Measurements from ENCODE around the gene GABRG3. TPM values are rescaled to one million over a fixed set of nuclear protein-coding genes. Genes with fewer than 3 reads are reported as not detected.

Gene GABRG3
- total RNA-seq, 3 donors from 2014 or later: not detected

DNA sequence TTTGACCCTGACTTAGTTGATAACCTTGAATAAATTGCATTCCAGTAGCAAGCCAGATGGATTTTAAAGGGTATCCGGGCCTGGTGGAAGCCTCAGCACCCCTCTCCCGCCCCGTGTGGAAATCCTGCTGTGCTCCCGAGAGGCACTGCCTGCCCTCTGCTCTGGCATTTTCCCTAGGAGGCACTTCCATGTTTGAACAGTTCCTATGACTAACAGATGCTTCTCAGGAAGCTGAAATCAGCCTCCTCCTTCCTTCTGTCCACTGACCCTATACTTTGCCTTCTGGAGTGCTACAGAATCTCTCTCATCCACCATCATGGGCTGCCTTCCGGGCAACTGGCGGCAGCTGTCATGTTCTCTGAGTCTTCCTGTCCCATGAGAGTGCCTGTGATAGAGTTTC, 90.8 kb downstream of the GABRG3 start:
- peaks cover 3% of the 10 kb centered on the region for H3K9me3 Mint-ChIP-seq
- H3K36me3 Mint-ChIP-seq (ENCODE audit: insufficient read depth): no peaks in the 10 kb centered on the region
- no peaks in the 10 kb centered on the region for H3K27me3 Mint-ChIP-seq (ENCODE audit: low read depth)
- no peak overlapping the region for H3K4me3 Mint-ChIP-seq
- H3K4me1 Mint-ChIP-seq (ENCODE audit: low read depth): no peaks in the 10 kb centered on the region
- DNase-seq: no peak
- no peak for ATAC-seq

GRCh38 chr15:27062951-27063350, 92.0 kb downstream of the GABRG3 start:
- DNase-seq (no peak), ATAC-seq (no peak)
- Mint-ChIP-seq H3K9me3 (peaks cover 9% of the 10 kb centered on the region), H3K27me3 (ENCODE audit: low read depth) (no peaks in the 10 kb centered on the region), H3K36me3 (ENCODE audit: insufficient read depth) (no peaks in the 10 kb centered on the region), H3K4me1 (ENCODE audit: low read depth) (no peaks in the 10 kb centered on the region), H3K4me3 (no peak overlapping the region)

DNA sequence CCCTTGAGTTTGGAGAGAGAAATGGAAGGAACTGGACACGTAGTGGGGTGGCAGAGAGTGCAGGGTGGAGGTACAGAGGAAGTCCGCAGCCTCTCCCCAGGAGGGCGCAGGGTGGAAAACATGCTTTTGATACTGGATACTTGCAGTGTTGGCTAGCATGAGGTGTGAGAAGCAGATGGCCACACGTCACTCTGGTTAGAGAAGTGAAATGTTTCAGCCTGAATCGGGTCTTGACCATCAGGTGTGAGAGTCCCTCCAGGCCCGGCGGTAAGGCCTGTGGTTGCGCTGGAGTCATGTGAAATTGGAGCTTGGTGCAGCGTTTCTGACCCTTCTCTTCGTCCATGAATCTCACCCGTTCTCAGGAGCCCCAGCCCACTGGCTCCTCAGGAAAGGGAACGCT, 93.1 kb downstream of the GABRG3 start:
- no peak overlapping the region for H3K4me3 Mint-ChIP-seq
- H3K27me3 Mint-ChIP-seq (ENCODE audit: low read depth): no peaks in the 10 kb centered on the region
- H3K9me3 Mint-ChIP-seq: peaks cover 19% of the 10 kb centered on the region
- H3K4me1 Mint-ChIP-seq (ENCODE audit: low read depth): no peaks in the 10 kb centered on the region
- ATAC-seq: no peak
- DNase-seq: no peak
- no peaks in the 10 kb centered on the region for H3K36me3 Mint-ChIP-seq (ENCODE audit: insufficient read depth)

- DNase-seq (no peak), ATAC-seq (no peak)
- Mint-ChIP-seq H3K4me3 (no peak overlapping the region), H3K36me3 (ENCODE audit: insufficient read depth) (no peaks in the 10 kb centered on the region), H3K4me1 (ENCODE audit: low read depth) (no peaks in the 10 kb centered on the region), H3K27me3 (ENCODE audit: low read depth) (no peaks in the 10 kb centered on the region), H3K9me3 (peaks cover 23% of the 10 kb centered on the region)
Observed at GRCh38 chr15:27065151-27065550, 94.2 kb downstream of the GABRG3 start.

- no peak overlapping the region for H3K4me3 Mint-ChIP-seq
- no peaks in the 10 kb centered on the region for H3K36me3 Mint-ChIP-seq (ENCODE audit: insufficient read depth)
Observed at GRCh38 chr15:27065785-27066184, 94.8 kb downstream of the GABRG3 start.

GRCh38 chr15:27066446-27066845, 95.5 kb downstream of the GABRG3 start:
- ATAC-seq (no peak), DNase-seq (no peak)
- no peaks in the 10 kb centered on the region for H3K4me1 Mint-ChIP-seq (ENCODE audit: low read depth)
- H3K27me3 Mint-ChIP-seq (ENCODE audit: low read depth): no peaks in the 10 kb centered on the region
- H3K4me3 Mint-ChIP-seq: no peak overlapping the region
- peaks cover 23% of the 10 kb centered on the region for H3K9me3 Mint-ChIP-seq
- H3K36me3 Mint-ChIP-seq (ENCODE audit: insufficient read depth): no peaks in the 10 kb centered on the region

More at GRCh38 chr15:27065785-27066184, 94.8 kb downstream of the GABRG3 start:
- no peak for ATAC-seq
- peaks cover 23% of the 10 kb centered on the region for H3K9me3 Mint-ChIP-seq
- no peaks in the 10 kb centered on the region for H3K27me3 Mint-ChIP-seq (ENCODE audit: low read depth)
- H3K4me1 Mint-ChIP-seq (ENCODE audit: low read depth): no peaks in the 10 kb centered on the region
- no peak for DNase-seq

DNA sequence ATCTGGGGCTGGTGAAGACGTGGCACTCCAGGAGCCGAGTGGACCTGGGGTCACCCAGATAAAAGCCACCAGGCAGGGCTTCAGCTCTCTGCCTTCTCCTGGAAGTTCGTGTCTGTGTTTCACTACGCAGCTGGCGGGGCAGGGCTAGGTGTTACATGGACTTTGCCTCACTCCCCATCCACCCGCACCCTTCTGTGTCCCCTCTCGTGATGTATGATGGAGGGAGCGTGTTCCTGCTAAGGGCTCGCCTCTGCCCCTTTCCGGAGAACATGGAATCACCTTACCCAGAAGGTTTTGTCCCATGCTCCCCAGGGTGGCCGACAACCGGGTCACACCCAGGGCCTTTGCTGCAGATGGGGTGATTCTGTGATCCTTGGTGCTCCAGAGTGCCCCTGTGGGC, 96.2 kb downstream of the GABRG3 start:
- Mint-ChIP-seq H3K9me3 (peaks cover 25% of the 10 kb centered on the region), H3K4me1 (ENCODE audit: low read depth) (no peaks in the 10 kb centered on the region)
- ATAC-seq: no peak

DNA sequence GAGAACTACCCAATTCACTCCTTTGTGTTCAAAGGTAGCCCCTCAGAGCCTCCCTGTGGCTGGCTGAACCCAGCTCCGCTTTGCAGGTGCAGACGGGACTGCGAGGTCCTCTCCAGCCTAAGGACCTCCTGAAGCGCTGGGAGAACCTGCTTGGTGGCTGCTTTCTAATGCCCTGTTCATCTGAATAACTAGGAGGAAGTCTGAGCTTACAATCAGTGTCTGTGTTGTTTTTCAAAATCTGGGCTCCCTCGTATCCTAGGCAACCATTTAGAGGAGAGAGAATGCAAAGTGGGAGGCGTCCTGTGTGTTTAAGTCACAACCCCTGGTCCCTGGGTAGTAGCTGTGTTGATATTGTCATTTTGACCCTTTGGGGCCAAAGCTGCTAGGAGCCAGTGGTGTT, 99.9 kb downstream of the GABRG3 start:
- DNase-seq: no peak
- ATAC-seq: no peak
- no peak overlapping the region for H3K4me3 Mint-ChIP-seq
- H3K27me3 Mint-ChIP-seq (ENCODE audit: low read depth): no peaks in the 10 kb centered on the region
- H3K9me3 Mint-ChIP-seq: peaks cover 41% of the 10 kb centered on the region
- no peaks in the 10 kb centered on the region for H3K4me1 Mint-ChIP-seq (ENCODE audit: low read depth)
- no peaks in the 10 kb centered on the region for H3K36me3 Mint-ChIP-seq (ENCODE audit: insufficient read depth)

More for the DNA sequence above, 96.2 kb downstream of the GABRG3 start:
- Mint-ChIP-seq H3K4me3 (no peak overlapping the region), H3K36me3 (ENCODE audit: insufficient read depth) (no peaks in the 10 kb centered on the region), H3K27me3 (ENCODE audit: low read depth) (no peaks in the 10 kb centered on the region)
- DNase-seq: no peak

DNA sequence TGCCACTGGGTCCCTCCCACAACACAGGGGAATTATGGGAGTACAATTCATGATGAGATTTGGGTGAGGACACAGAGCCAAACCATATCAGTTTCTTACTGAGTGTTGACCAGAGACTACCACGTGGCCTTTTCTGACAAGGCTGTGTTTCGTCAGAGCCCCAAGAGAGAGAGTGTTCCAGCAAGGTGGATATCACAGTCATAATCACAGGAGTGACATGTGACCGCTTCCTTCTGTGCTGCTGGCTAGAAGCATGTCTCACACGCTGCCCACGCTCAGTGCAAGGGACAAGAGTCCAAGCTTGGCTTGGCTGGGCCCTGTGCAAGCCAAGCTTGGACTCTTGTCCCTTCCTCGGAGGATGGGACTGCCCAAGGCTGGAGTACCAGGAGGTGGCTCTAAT, 103.2 kb downstream of the GABRG3 start:
- no peak overlapping the region for H3K4me3 Mint-ChIP-seq
- ATAC-seq (no peak), DNase-seq (no peak)
- no peaks in the 10 kb centered on the region for H3K27me3 Mint-ChIP-seq (ENCODE audit: low read depth)
- peaks cover 33% of the 10 kb centered on the region for H3K9me3 Mint-ChIP-seq
- H3K36me3 Mint-ChIP-seq (ENCODE audit: insufficient read depth): no peaks in the 10 kb centered on the region
- H3K4me1 Mint-ChIP-seq (ENCODE audit: low read depth): no peaks in the 10 kb centered on the region

DNA sequence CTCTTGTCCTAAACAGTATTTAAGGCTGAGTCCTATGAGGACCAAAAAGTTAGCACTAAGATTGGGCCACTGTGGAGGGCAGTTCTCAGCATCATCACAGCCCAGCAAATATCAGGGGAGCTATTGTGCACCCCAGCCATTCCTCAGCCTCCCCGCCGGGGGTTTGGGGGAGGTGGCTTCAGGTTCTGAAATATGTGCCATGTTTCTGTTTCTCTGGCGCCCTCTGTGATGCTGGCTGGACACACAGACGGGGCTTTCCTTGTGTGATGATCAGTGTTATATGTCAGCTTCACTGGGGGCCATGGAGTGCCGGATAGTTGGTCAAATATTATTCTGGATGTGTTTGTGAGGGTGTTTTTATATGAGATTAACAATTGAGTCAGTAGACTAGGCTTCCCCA, 106.8 kb downstream of the GABRG3 start:
- no peak for ATAC-seq
- Mint-ChIP-seq H3K4me1 (ENCODE audit: low read depth) (no peaks in the 10 kb centered on the region), H3K36me3 (ENCODE audit: insufficient read depth) (no peaks in the 10 kb centered on the region), H3K4me3 (no peak overlapping the region), H3K27me3 (ENCODE audit: low read depth) (no peaks in the 10 kb centered on the region), H3K9me3 (peaks cover 25% of the 10 kb centered on the region)
- DNase-seq: no peak

DNA sequence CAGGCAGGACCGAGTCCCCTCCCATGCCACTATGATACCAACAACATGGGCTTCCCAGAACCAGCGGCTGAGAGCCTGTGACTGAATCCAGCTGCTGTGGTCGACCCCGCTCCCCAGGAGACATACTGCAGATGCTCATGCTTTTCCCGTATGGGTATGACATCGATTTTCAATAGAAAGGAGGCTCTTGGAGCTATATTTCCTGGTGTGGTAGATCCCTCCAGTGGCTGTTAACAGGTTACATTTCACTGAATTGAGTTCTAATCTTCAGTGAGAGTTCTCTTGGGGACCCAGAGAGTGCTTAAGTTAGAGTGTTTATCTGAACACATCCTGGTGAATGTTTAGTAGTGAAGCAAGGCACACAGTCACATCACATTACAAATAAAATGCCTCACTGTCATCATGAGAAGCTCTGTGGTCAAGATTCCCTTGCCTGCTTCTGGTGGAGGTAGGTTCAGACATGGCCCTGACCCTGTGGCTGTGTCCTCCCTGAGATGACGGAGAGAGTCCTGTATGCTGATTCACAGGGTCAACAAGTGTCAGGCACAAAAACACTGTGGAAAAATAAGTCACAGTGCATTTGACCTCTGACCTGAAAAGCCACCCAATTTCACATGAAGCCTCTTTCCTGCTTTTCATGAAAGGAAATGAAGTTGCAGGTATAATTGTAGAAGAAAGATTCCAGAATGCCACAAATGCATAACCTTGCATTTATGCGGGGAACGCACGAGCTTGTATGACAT, 110.9 kb downstream of the GABRG3 start:
- H3K4me3 Mint-ChIP-seq: no peak overlapping the region
- no peak for DNase-seq
- ATAC-seq: no peak
- H3K27me3 Mint-ChIP-seq (ENCODE audit: low read depth): no peaks in the 10 kb centered on the region
- H3K4me1 Mint-ChIP-seq (ENCODE audit: low read depth): no peaks in the 10 kb centered on the region
- H3K36me3 Mint-ChIP-seq (ENCODE audit: insufficient read depth): no peaks in the 10 kb centered on the region
- H3K9me3 Mint-ChIP-seq: peaks cover 9% of the 10 kb centered on the region

- ATAC-seq (no peak), DNase-seq (no peak)
- Mint-ChIP-seq H3K36me3 (ENCODE audit: insufficient read depth) (no peaks in the 10 kb centered on the region), H3K9me3 (peaks cover 6% of the 10 kb centered on the region), H3K4me1 (ENCODE audit: low read depth) (no peaks in the 10 kb centered on the region), H3K4me3 (no peak overlapping the region), H3K27me3 (ENCODE audit: low read depth) (no peaks in the 10 kb centered on the region)
Observed at GRCh38 chr15:27082526-27082925, 111.5 kb downstream of the GABRG3 start.

DNA sequence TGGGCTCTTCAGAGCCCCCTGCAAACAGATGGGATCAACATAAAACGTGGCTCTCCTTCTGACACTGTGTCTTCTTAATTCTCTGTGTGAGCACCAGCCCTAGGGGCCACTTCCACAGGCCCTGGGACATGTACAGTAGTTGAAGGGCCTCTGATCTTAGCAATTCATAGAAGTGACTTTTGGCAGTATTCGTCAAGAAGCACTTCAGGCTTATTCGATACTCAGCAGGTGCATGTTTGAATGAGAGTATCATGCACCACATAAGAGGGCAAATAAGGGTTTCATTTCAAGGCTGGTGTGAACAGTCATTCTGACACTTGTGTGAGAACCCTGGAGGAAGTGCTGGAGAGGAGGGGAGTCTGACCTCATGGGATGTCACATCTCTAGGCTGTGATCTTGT, 113.9 kb downstream of the GABRG3 start:
- no peaks in the 10 kb centered on the region for H3K27me3 Mint-ChIP-seq (ENCODE audit: low read depth)
- no peaks in the 10 kb centered on the region for H3K36me3 Mint-ChIP-seq (ENCODE audit: insufficient read depth)
- H3K4me3 Mint-ChIP-seq: no peak overlapping the region
- ATAC-seq: no peak
- no peak for DNase-seq
- H3K9me3 Mint-ChIP-seq: peaks cover 6% of the 10 kb centered on the region
- H3K4me1 Mint-ChIP-seq (ENCODE audit: low read depth): no peaks in the 10 kb centered on the region

GRCh38 chr15:27086149-27086548, 115.2 kb downstream of the GABRG3 start:
- no peak overlapping the region for H3K4me3 Mint-ChIP-seq
- peaks cover 6% of the 10 kb centered on the region for H3K9me3 Mint-ChIP-seq
- no peak for DNase-seq
- H3K27me3 Mint-ChIP-seq (ENCODE audit: low read depth): no peaks in the 10 kb centered on the region
- no peaks in the 10 kb centered on the region for H3K36me3 Mint-ChIP-seq (ENCODE audit: insufficient read depth)
- no peaks in the 10 kb centered on the region for H3K4me1 Mint-ChIP-seq (ENCODE audit: low read depth)
- no peak for ATAC-seq

DNA sequence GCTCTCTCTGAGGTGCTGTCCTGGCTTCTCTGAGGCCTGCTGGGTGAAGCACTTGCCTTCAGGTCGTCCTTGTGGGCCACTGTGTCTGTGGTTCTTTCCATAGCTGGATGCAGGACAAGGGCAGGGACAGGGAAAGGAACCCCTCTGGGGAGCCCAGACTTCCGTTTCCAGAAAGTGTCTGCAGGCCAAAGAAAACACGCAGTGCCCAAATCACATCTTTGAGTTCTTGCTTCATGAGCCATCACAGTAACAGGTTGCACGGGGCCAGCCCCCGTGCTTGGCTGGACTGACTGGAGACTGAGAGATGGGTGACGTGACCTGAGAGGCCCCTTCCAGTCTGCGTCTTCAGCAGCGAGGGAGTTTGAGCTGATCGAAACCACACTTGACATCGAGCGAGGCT, 115.8 kb downstream of the GABRG3 start:
- H3K27me3 Mint-ChIP-seq (ENCODE audit: low read depth): no peaks in the 10 kb centered on the region

More for the DNA sequence above, 115.8 kb downstream of the GABRG3 start:
- Mint-ChIP-seq H3K4me3 (no peak overlapping the region), H3K4me1 (ENCODE audit: low read depth) (no peaks in the 10 kb centered on the region), H3K9me3 (peaks cover 6% of the 10 kb centered on the region), H3K36me3 (ENCODE audit: insufficient read depth) (no peaks in the 10 kb centered on the region)
- DNase-seq: no peak
- ATAC-seq: no peak

All from activated T-cell treated with anti-CD3 and anti-CD28 coated beads, Interleukin-2, amount 50 U/mL, for 4 hours (primary cell).